HG02610 (cell line): ENCODE data around the gene ELFN1.

Experiments used
- ATAC-seq: cut with Tn5 transposase; IDR thresholded peaks from one replicate; pipeline ENCODE4 v1.9.1; 2021; ENCODE audit warnings: mild to moderate bottlenecking, moderate library complexity; ENCODE audit not compliant: unreplicated experiment

ELFN1 gene

DNA sequence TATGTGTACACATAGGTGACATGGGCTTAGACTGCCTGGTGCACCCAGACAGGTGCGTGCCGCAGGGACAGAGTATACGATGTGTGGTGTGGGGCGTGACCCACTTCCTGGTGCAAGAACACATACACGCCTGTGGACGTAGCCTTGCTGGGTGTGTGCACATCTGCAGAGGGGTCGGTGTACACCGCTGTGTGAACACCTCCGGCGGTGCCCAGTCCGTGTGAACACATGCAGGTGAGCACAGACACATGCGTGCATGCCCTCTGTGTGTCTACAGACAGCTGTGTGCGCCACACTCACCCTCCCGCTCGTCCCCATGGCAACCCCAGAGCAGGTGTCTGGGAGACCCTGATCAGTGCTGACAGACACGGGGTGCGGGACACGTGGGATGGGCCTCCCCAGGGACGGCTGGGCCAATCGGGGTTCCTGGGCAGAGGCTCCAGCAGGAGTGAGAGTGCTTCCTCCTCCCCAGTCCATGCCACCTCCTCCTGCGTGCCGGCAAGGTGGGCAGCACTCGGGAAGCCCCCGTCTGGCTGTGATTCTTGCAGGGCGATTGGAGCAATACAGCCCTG, 23.4 kb downstream of the ELFN1 start:
- no peak for ATAC-seq

- ATAC-seq: no peak
Observed at GRCh38 chr7:1693991-1694524, 24.0 kb downstream of the ELFN1 start.

DNA sequence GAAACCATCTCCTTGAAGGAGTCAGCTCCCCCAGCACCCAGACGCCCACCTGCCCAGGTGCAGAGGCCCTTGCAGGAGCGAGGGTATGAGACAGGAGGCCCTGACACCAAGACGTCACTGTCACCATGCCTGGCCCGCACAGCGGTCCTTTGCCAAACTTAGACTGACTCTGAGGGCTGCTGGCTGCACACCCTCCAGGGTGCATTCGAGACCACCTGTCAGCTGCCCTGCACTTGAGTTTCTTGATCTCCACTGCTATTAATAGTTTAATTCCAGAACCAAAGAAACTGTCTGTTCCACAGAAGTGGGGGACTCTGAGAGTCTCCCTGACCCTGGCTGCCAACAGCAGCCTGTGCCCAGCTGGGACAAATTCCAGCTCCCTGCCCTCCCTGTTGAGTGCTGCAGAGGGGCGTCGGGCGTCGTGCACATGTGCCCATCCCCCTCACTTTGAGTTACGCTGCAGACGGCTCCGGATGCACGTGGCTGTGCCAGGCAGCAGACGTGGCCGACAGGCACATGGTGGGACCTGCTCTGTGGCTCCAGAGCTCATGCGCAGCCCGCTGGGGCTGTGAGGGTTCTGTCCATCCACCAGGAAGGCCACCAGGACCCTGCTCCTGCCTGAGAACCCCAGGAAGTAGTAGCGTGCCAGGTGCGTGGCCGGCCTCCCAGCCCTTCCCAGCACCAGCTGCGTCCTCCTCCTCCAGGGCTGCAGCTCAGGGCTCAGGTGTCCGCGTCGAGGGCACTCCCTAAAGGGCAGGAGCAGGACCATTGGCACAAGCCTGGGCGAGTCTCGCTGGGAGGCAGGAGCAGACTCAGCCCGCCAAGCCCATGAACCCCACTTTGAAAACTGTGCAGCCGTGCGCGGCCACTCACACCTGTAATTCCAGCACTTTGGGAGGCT, 24.8 kb downstream of the ELFN1 start:
- ATAC-seq: no peak

GRCh38 chr7:1695800-1696454, 25.9 kb downstream of the ELFN1 start:
- no peak for ATAC-seq

- no peak for ATAC-seq
Observed at GRCh38 chr7:1696671-1697498, 26.8 kb downstream of the ELFN1 start.

- no peak for ATAC-seq
Observed at GRCh38 chr7:1697499-1698125, 27.5 kb downstream of the ELFN1 start.

- no peak for ATAC-seq
Observed at GRCh38 chr7:1698201-1698600, 28.1 kb downstream of the ELFN1 start.

- no peak for ATAC-seq
Observed at GRCh38 chr7:1698951-1699350, 28.9 kb downstream of the ELFN1 start.

GRCh38 chr7:1700086-1700485, 30.0 kb downstream of the ELFN1 start:
- no peak for ATAC-seq

DNA sequence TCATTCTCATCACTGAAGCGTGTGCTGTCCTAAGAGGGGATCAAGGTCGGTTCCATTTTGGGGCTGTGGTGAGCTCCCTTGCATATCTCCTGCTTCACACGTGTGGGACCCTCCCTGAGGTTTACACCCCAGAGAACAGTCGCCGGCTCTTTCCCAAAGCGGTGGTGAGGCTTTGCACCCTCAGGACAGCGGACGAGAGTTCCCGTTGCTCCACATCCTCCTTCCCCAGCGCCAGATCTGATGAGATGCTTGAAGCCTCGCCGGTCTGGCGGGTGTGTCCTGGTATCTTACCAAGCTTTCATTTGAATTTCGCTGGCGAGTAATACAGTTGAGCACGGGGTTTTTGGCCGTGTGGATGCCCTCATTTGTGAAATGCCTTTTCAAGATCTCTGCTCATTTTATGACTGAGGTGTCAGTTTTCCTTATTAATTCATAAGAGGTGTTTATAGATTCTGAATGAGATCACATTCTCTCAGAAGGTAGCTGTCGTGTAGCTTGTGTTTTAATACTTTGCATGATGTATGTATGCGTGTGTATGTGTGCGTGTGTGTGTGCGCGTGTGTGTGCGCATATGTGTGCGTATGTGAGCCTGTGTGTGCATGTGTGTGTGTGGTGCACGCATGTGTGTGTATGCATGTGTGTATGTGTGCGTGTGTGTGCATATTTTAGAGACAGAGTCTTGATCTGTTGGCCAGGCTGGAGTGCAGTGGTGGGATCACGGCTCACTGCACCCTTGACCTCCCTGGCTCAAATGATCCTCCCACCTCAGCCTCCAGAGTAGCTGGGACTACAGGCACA, 30.7 kb downstream of the ELFN1 start:
- no peak for ATAC-seq

GRCh38 chr7:1702652-1703051, 32.6 kb downstream of the ELFN1 start:
- ATAC-seq: no peak

DNA sequence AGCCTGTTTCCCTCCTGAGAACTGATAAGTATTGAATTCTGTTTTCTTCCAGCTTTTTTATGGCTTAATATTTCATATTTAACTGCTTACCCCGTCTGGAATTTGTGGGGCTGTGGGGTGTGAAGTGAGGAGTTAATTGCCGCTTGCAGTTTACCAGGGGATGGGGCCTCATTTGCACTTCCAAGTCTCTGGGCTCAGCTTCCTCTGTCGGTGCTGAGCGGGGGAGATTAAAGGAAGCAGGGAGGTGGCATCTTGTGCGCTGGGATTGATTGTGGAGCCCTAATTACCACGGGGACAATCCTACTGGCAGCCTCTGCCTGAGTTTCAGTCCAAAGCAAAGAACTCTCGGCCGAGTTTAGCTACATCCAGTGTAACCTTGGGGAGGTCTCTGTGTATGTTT, 33.4 kb downstream of the ELFN1 start:
- ATAC-seq: no peak

DNA sequence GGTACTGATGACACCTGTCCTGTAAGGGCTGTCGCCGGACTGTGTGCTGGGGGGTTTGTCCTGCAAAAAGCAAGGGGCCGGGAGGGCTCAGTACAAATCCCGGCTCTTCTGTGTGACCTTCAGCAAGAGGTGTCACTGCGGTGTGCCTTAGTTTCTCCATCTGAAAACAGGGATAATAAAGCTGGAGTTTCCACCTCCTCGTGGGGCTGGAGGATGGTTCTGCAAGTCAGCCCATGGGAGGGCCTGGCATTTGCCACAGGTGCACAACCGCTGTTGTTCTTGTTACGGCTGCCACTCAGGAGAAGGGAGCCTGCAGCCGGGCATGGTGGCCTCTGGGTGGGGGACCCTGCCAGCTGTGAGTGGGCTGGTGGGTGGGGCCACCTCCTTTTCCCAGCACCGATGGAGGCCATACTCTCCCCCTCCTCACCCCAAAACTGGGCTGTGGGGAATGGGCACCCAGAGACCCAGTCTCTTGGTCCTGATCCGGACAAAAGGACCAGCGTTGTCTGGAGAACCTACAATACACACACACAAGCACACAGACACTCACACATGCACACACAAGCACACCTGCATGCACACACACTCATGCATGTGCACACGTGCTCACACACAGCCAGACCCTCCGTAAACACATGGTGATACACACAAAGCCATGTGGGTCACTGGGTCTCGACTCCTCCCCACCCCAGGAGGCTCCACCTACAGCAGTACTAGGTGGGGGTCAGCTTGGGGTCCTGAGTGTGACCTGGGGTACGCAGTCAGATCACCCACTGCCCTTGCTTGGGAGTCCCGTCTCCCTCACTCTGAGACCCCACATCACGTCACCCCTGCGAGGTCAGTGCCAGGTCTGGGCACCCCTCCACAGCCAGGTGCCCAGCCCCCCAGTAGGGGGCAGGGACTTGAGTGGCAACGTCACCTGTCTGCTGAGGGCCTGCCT, 34.1 kb downstream of the ELFN1 start:
- no peak for ATAC-seq

DNA sequence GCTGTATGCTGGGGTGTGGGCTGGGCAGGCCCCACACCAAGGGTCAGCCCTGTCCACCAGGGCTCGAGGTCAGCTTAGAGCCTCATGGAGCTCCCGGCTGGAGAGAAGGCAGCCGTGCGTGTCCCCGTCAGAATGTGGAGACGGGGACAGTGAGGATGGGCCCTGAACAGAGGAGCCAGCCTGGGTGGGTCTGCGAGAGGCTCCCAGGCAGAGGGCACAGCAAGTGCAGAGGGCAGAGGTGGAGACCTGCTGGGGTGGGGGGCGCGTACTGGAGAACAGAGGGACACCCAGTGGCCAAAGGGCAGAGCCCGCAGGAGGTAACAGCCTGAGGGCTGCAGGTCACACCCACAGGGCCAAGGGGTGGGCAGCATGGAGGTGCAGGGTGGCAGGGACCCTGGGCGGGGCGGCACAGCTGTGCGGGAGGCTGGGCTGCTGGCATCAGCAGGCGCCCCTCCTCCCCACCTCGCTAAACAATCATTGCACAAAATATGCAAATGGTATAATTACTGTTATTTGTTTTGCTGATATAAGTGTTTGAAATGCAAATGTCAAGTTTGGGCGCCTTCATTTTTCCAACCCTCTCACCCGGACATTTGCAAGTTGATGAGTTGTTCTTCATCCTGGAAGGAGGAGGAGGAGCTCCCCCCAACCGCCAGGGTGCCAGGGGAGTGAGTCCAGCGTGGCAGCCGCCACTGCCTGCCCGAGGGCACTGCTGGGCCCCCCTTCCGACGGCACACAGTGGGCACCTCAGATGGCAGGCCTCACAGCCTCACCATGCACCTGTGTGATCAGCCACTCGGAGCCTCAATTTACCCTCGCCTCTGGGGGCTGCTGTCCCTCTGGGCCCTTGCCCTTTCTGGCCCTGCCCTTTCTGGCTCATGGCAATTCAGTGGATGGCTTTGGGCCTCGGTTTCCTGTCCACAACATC, 35.0 kb downstream of the ELFN1 start:
- no peak for ATAC-seq

- no peak for ATAC-seq
Observed at GRCh38 chr7:1705856-1706255, 35.8 kb downstream of the ELFN1 start.

DNA sequence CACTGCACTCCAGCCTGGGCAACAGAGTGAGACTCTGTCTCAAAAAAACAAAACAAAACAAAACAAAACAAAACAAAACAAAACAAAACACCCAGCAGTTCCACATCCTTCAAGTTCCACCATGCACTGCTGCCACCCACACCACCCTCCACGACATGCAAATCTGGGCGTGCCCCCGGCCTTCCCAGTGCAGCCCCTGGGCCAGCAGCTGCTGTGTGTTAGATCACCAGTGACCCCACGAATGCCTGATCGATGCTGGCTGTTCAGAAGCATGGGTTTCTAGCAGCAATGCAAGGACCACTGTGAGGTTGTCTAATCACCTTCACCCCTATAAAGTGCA, 36.3 kb downstream of the ELFN1 start:
- no peak for ATAC-seq
